A549 treated with CpdA at 1 μM for 4 hours (cell line): ENCODE data around the gene RCL1. TPM values are rescaled to one million over a fixed set of nuclear protein-coding genes. Genes with fewer than 3 reads are reported as not detected.

ENCODE experiments used
- total RNA-seq: library from RNA; stranded (reverse); fragments of 200-300 nt; extraction: Qiagen RNA extraction; gene quantifications from 5 replicates; pipeline ENCODE4 v1.2.3, GENCODE V29; 2022; ENCODE audit warnings: low read depth

The RCL1 gene
- total RNA-seq: 35.7 to 42.6 TPM (median 39.6 TPM) in 5 replicates

GRCh38 chr9:4792572-4793458, at the start of gene RCL1:
Gene RCL1 (plus strand): TSS chr9:4792944. CDS start chr9:4793092, 148 bp downstream.

Other genes starting within 250 kb of the RCL1 start
- 9.0 to 10.5 TPM (median 10.0 TPM) in 5 replicates for gene PLPP6, start 130.7 kb upstream of the RCL1 start, total RNA-seq
- gene SPATA6L, start 126.5 kb upstream of the RCL1 start, total RNA-seq: 1.6 to 2.6 TPM (median 2.0 TPM) in 5 replicates
- gene CDC37L1, start 113.4 kb upstream of the RCL1 start, total RNA-seq: 10.6 to 15.8 TPM (median 13.5 TPM) in 5 replicates
- 46.5 to 56.5 TPM (median 53.0 TPM) in 5 replicates for gene AK3, start 51.7 kb upstream of the RCL1 start, total RNA-seq
- gene JAK2, start 192.3 kb downstream of the RCL1 start, total RNA-seq: 2.1 to 3.5 TPM (median 3.0 TPM) in 5 replicates